Suppressor macrophage treated with lipopolysaccharide for 4 hours (primary cell): ENCODE results near the gene CHMP4B.
A peak's percentile ranks its signal among the peaks of the same experiment; 100 is the strongest.

Experiments
- DNase-seq: peaks from one replicate; pipeline ENCODE4 v3.0.0-alpha.2; 2020

CHMP4B gene

GRCh38 chr20:33866398-33867100, 55.4 kb downstream of the CHMP4B start:
- DNase-seq: no peak

DNA sequence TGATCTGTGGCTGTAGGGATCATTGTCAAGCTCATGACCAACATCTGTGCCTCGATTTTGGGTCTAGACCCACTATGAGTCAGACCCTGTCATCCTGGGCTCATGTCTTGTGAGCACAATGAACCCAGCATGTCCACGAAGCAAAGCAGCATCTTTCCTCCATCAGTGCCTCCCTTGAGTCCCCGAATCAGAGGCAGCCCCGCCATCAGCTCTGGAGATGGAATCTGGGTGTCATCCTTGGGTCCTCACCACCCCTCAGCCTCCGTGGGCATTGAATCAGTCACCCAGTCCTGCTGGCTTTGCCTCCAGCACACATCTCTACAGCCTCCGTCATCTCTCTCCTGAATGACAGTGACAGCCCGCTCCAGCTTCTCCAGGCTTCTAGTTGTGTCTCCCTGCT, 56.9 kb downstream of the CHMP4B start:
- no peak for DNase-seq

- DNase-seq: no peak
Measured at GRCh38 chr20:33868595-33868994, 57.4 kb downstream of the CHMP4B start.

DNA sequence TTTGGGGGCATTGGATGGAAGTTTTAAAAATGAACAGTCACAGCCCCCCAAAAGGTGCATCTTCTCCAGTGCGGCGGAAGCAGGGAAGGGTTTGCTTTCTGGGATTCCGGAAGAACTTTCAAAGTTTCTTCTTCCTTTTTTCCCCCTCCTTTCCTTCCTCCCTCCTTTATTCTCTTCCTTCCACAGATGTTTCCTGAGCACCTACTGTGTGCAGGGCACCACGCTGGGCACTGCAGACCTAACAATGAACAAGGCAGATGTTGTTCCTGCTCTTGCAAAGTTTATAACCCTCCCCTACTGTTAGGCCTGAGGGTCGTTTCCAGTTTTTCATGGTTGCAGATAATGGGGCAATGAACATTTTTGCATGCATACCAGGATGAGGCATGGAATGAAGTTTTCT, 58.1 kb downstream of the CHMP4B start:
- DNase-seq: no peak

- DNase-seq: no peak
Measured at GRCh38 chr20:33871362-33871761, 60.2 kb downstream of the CHMP4B start.

DNA sequence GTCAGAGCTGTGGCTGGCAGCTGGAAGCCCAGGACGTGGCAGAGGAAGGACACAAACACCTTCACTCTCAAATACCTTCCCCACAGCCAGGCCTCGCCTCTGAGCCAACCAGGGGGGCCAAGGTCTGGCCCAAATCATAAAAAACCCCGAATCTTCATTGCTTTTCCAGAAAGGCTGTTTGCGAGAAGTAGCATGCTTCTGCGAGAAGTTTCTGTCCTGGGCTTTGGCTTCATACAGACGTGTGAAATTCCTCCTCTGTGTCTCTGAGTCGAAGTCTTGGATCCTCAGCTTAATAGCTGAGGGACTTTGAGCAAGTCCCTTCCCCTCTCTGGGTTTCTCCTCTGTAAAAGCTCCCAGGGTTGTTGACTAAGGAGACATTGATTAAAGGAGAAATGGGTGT, 63.0 kb downstream of the CHMP4B start:
- no peak for DNase-seq

- no peak for DNase-seq
Measured at GRCh38 chr20:33875055-33875454, 63.9 kb downstream of the CHMP4B start.

GRCh38 chr20:33875534-33876026, 64.4 kb downstream of the CHMP4B start:
- DNase-seq: no peak

GRCh38 chr20:33878583-33878982, 67.4 kb downstream of the CHMP4B start:
- no peak for DNase-seq

GRCh38 chr20:33880396-33880795, 69.2 kb downstream of the CHMP4B start:
- DNase-seq: no peak

DNA sequence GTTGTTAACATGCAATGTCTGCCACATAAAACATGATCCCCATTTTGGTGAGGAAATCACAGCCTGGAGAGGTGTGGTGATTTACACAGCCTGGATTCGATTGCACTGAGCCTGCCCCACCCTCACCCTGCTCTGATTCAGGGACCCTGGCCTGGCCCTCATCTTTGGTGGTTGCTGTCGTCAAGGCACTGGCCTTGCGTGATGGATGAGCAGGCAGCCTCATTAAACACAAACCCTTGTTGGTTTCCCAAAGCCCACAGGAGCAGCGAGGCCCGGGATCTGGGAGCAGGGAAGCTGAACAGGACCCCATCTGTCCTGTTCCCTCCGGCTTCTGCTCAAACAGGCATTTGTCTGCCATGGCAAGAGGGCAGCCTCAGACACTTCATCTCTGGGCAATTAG, 70.8 kb downstream of the CHMP4B start:
- no peak for DNase-seq

DNA sequence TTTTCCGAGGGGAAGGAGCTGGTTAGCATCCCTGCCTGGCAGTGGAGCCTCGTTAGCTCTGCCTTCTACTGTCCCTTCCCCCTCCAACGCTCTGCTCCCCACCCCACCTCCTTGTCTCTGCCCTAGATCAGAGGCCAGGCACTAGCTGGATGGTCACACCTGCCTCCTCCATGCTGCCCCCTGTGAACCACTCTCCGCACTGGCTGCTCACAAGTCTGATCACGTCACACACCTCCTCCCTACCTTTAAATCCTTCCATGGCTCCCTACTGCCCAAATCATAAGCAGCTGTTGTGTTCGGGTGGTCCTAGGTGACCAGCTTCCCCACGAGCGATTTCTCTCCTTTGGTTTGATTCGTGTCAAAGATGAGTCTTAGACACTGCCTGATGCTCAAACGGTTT, 71.3 kb downstream of the CHMP4B start:
- no peak for DNase-seq

DNA sequence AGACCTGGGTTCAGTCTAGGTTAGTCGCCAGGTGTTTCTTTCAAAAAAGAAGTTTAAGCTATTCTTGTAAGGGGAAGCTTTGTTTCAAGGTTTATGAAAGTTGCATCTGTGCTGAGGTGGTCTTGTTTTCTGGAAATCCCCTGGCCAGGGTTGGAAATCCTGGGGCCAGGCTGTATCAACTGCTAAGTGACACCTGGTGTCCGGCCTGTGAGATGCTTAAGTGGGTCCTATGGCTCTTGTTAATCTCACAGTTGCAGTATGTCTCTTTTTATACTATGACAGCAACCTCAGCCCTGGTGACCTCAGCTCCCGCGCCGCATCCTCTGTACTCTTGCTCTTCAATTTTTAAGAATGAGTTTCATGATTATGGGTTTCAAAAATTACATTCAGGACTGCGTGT, 72.0 kb downstream of the CHMP4B start:
- DNase-seq: no peak

GRCh38 chr20:33884633-33885032, 73.5 kb downstream of the CHMP4B start:
- no peak for DNase-seq

DNA sequence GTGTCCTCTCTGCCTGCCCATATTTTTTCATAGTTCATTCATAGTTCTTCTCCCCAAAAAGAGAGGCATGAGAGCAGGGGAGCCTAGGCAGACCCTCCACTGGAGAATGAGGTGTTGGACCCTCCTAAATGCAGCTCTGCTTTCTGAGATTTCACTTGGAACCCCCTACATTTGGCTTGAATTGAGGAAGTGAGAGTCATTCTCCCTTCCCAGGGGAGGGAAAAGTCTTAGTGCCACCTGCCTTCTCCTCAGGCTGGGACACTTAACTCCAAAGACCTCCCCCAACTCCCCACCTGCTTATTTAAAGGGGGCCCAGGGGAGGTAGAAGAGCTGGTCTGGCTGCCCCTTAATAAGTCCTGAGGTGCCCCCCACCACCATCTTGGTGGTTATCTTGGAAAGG, 78.2 kb downstream of the CHMP4B start:
- no peak for DNase-seq

GRCh38 chr20:33890557-33890956, 79.4 kb downstream of the CHMP4B start:
- no peak for DNase-seq

DNA sequence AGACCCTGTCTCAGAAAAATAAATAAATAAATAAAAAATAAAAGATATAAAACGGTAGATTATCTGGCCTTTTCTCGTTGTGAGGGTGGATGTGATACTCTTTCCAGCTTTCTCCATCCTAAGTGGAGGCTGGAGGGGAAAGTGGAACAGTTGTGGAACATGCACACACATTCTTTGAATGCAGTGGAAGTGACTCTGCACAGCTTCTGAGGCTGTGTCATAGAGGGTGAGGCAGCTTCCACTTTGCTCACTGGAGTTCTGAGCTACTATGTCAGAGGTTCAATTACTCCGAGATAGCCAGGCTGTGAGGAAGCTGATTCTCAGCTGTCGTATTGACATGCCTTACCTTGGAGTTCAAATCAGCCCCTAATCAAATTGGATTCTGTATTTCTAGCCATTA, 82.2 kb downstream of the CHMP4B start:
- DNase-seq: no peak

GRCh38 chr20:33894798-33895197, 83.7 kb downstream of the CHMP4B start:
- DNase-seq: no peak

GRCh38 chr20:33896509-33896908, 85.4 kb downstream of the CHMP4B start:
- no peak for DNase-seq

DNA sequence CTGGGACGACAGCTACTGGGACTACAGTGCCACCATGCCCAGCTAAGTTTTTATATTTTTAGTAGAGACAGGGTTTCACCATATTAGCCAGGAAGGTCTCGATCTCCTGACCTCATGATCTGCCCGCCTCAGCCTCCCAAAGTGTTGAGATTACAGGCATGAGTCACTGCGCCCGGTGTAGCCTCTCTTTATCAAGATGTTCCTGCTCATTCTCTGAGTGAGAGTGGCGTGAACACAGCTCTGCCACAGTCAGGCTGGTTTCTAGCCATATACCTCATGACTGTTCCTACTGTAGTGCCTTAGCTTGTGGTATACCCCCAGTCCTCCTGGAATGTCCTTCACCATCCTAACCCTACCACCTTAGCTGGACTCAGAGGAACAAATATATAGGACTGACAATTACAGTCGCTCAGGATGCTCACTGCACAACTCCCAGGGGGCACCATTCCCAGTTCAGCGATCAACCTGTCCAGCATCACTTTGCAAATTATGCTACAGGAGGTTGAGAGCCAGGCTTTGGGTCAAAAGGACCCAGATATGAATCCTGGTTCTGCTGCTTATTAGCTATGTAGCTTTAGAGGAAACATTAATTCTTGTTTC, 86.3 kb downstream of the CHMP4B start:
- DNase-seq: peak; percentile 17

- no peak for DNase-seq
Measured at GRCh38 chr20:33899106-33899505, 88.0 kb downstream of the CHMP4B start.

GRCh38 chr20:33900521-33901131, 89.5 kb downstream of the CHMP4B start:
- no peak for DNase-seq

DNA sequence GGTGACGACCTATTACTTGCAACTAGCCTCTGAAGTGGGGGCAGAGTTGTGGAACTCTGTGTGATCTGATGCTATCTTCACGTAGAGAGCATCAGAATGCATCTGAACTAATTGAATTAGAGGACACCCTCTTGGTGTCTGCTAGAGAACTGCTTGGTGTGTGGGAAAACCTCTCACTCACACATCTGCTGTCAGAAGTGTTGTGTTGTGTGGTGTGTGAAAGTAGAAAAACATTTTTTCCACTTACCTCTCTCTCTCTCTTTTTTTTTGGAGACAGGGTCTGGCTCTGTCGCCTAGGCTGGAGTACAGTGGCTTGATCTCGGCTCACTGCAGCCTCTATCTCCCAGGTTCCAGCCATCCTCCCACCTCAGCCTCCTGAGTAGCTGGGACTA, 90.0 kb downstream of the CHMP4B start:
- DNase-seq: no peak

- no peak for DNase-seq
Measured at GRCh38 chr20:33902011-33902410, 90.9 kb downstream of the CHMP4B start.
